ENCODE results near the gene ALKBH5.

DNA sequence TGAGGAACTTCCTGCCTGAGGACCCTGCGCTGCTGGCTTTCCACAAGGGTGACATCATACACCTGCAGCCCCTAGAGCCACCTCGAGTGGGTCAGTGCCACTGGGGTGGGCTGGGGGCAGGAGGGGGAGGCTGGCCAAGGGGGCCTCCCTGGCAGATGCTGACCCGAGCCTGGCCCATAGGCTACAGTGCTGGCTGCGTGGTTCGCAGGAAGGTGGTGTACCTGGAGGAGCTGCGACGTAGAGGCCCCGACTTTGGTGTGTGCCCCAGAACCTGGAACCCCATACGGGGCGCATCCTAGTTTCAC lies 26.7 kb upstream of the ALKBH5 start:
- TF ChIP-seq, protein P1, sequence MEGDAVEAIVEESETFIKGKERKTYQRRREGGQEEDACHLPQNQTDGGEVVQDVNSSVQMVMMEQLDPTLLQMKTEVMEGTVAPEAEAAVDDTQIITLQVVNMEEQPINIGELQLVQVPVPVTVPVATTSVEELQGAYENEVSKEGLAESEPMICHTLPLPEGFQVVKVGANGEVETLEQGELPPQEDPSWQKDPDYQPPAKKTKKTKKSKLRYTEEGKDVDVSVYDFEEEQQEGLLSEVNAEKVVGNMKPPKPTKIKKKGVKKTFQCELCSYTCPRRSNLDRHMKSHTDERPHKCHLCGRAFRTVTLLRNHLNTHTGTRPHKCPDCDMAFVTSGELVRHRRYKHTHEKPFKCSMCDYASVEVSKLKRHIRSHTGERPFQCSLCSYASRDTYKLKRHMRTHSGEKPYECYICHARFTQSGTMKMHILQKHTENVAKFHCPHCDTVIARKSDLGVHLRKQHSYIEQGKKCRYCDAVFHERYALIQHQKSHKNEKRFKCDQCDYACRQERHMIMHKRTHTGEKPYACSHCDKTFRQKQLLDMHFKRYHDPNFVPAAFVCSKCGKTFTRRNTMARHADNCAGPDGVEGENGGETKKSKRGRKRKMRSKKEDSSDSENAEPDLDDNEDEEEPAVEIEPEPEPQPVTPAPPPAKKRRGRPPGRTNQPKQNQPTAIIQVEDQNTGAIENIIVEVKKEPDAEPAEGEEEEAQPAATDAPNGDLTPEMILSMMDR (IDR thresholded peaks at IDR 0.05), result no peak
- TF ChIP-seq, protein P2, sequence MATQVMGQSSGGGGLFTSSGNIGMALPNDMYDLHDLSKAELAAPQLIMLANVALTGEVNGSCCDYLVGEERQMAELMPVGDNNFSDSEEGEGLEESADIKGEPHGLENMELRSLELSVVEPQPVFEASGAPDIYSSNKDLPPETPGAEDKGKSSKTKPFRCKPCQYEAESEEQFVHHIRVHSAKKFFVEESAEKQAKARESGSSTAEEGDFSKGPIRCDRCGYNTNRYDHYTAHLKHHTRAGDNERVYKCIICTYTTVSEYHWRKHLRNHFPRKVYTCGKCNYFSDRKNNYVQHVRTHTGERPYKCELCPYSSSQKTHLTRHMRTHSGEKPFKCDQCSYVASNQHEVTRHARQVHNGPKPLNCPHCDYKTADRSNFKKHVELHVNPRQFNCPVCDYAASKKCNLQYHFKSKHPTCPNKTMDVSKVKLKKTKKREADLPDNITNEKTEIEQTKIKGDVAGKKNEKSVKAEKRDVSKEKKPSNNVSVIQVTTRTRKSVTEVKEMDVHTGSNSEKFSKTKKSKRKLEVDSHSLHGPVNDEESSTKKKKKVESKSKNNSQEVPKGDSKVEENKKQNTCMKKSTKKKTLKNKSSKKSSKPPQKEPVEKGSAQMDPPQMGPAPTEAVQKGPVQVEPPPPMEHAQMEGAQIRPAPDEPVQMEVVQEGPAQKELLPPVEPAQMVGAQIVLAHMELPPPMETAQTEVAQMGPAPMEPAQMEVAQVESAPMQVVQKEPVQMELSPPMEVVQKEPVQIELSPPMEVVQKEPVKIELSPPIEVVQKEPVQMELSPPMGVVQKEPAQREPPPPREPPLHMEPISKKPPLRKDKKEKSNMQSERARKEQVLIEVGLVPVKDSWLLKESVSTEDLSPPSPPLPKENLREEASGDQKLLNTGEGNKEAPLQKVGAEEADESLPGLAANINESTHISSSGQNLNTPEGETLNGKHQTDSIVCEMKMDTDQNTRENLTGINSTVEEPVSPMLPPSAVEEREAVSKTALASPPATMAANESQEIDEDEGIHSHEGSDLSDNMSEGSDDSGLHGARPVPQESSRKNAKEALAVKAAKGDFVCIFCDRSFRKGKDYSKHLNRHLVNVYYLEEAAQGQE (IDR thresholded peaks at IDR 0.05; ENCODE audit: insufficient read depth in 1 of 2, low read depth in 2 of 2, low read length in 1 of 2), result no peak
- no peak for TF ChIP-seq POLR2AphosphoS5 (IDR thresholded peaks at IDR 0.05; ENCODE audit: low read depth, low read length)
- no peak for TF ChIP-seq TCF7L2 (IDR thresholded peaks at IDR 0.05; ENCODE audit: low read depth, low read length)
